AG04450 (cell line): Measurements from ENCODE around the gene MAD1L1. TPM values are rescaled to one million over a fixed set of nuclear protein-coding genes. Genes with fewer than 3 reads are reported as not detected.

ENCODE experiments used
- CTCF ChIA-PET: fragments of 300-600, 350-600 bp; formaldehyde crosslinking; extraction: SDS; loops from one replicate; lab custom pipeline; 2022; ENCODE audit warnings: antibody characterized with exemption, inconsistent platforms; lab: Charles Lee
- POLR2A ChIA-PET: fragments of 350-600 bp; formaldehyde crosslinking; extraction: SDS; loops from one replicate; lab custom pipeline; 2021; ENCODE audit warnings: antibody characterized with exemption, inconsistent platforms; lab: Yijun Ruan, JAX
- DNase-seq: peaks from one replicate; pipeline ENCODE4 v3.0.0-alpha.2; 2011; ENCODE audit warnings: low read depth, low spot score
- H3K27ac ChIP-seq: one replicate; pipeline ENCODE4 v1.5.1; 2012; ENCODE audit warnings: low read depth, low read length, control low read depth
- H3K27me3 ChIP-seq: one replicate; pipeline ENCODE4 v1.6.0; 2012; ENCODE audit warnings: low read length; ENCODE audit not compliant: control insufficient read depth, insufficient read depth
- H3K4me3 ChIP-seq: 2 replicates; pipeline ENCODE4 v1.5.1; 2011; ENCODE audit warnings: mild to moderate bottlenecking, low read depth, low read length, control low read depth
- H3K9me3 ChIP-seq: 2 replicates; pipeline ENCODE4 v1.5.1; 2012; ENCODE audit warnings: low read length; ENCODE audit not compliant: control insufficient read depth, insufficient read depth
- polyA plus RNA-seq: library from polyadenylated mRNA; depleted of rRNA; stranded (reverse); fragments of >200 nt; gene quantifications from 2 replicates; pipeline ENCODE4 v1.2.3, GENCODE V29; 2011
- TF ChIP-seq, protein P1 (sequence below): IDR thresholded peaks from 2 replicates; pipeline ENCODE4 v1.5.1; 2011; ENCODE audit warnings: low read depth, low read length, control low read depth, inconsistent platforms

The MAD1L1 gene
- polyA plus RNA-seq, 1 experiment = 11.9 TPM

DNA sequence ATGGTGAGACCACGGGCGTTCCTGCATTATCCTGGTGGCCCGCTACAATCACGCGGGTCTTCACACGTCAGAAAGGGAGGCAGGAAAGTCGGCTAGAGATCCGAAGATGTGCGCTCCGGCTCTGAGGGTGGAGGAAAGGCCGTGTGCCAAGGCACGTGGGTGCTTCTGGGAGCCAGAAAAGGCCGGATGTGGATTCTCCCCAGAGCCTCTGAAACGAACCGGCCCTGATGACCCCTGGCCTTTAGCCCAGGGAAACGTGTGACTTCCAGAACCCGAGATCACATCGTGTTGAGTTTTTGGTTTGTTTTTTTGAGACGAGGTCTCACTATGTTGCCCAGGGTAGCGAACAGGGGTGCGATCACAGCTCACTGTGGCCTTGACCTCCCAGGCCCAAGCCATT, 318.4 kb downstream of the MAD1L1 start:
- no peaks in the 10 kb centered on the region; the same call in 1 of the 2 replicates for H3K9me3 ChIP-seq
- no peak for DNase-seq
- H3K27me3 ChIP-seq = no peaks in the 10 kb centered on the region
- TF ChIP-seq, protein P1, sequence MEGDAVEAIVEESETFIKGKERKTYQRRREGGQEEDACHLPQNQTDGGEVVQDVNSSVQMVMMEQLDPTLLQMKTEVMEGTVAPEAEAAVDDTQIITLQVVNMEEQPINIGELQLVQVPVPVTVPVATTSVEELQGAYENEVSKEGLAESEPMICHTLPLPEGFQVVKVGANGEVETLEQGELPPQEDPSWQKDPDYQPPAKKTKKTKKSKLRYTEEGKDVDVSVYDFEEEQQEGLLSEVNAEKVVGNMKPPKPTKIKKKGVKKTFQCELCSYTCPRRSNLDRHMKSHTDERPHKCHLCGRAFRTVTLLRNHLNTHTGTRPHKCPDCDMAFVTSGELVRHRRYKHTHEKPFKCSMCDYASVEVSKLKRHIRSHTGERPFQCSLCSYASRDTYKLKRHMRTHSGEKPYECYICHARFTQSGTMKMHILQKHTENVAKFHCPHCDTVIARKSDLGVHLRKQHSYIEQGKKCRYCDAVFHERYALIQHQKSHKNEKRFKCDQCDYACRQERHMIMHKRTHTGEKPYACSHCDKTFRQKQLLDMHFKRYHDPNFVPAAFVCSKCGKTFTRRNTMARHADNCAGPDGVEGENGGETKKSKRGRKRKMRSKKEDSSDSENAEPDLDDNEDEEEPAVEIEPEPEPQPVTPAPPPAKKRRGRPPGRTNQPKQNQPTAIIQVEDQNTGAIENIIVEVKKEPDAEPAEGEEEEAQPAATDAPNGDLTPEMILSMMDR = no peak
- CTCF ChIA-PET = no interaction called here
- POLR2A ChIA-PET = no interaction called here
- H3K27ac ChIP-seq = no peak overlapping the region
- no peak overlapping the region for H3K4me3 ChIP-seq

DNA sequence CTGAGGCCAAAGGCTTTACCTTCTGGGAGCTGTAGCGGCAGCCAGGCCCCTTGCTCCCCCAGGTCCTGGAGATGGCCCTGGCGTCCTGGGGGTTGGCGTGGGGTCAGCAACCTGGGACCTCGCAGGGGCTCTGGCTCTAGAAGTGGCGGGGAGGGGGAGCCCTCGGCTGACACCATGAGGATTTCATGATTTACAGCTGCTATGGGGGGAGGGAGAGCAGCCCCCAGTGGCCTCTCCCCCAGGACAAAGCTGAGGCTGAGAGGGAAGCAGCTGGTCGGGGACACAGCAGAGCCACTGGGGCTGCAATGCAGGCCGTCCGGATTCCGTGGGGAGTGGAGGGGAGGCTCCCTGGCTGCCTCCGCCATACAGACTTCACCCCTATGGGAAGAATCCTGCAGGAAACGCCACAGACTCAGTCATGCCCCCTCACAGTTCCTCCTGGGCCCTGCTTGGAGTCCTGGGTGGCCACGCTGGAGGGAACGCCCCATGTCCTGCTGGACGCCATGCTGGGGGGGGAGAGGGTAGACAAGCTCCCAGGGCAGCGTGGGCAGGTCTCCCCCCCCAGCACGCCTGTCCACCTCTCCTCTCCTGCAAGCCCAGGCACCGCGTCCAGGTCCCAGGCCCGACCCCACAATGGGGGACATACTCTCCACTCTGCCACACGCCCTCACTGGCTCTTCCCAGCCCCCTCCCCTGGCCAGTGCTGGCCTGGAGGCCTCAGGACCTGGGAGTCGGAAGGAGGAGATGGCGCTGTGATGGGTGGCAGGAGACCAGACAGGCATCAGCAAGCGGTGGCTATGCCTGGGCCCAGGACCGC, 319.1 kb downstream of the MAD1L1 start:
- no peaks in the 10 kb centered on the region; the same call in 1 of the 2 replicates for H3K9me3 ChIP-seq
- no peak for DNase-seq
- H3K27ac ChIP-seq = peak overlapping the region; percentile 78
- no peak overlapping the region for H3K4me3 ChIP-seq
- TF ChIP-seq, protein P1 = no peak
- CTCF ChIA-PET = interaction anchor here (1.0 kb wide), 1 partner anchor 14 kb away, joined by 11 read pairs; no protein-coding TSS in a partner anchor
- H3K27me3 ChIP-seq = no peaks in the 10 kb centered on the region
- POLR2A ChIA-PET = interaction anchor here (1.0 to 1.1 kb wide), 2 partner anchors 244 to 290 kb away, joined by 4 to 5 read pairs; no protein-coding TSS in a partner anchor

DNA sequence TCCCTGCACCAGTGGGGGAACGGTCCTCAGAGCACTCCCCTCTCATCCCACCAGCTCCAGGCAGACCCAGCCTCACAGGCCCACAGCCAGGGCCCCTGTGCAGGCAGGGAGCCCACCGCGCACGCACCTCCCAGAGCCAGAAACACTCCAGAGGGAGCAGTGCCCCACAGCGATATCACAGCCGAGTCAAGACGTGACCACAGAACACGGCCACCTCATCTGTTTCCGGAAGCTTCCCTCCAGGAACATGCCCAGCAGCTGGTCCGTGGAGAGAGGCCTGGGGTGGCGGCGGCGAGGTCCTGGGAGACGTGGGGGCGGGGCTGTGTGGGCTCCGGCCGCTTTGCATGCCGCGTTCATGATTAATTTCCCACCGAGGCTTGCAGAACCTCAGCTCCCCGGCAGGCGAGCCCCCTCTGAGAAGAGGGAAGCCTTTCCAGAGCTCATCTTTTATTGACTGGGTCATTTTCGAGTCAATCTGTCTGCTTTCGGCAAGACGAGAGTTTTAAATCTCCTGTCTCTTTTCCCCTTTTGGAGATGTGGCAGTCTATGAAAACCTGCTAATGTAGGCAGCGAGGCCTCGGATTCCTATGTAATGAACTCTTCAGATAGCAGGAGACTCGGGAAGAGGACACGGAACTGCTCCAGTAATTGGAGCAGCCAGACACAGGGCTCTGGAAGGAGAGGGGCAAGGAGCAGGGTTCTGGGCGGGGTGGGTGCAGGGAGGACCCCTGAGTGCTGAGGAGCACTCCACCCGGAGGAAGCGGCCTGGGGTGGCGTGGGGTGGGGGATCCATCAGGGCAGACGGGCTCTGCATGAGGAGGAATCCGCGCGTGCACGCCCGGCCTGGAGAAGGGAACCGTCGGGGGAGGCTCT, 319.9 kb downstream of the MAD1L1 start:
- TF ChIP-seq, protein P1 = peak; percentile 60
- H3K4me3 ChIP-seq = peak overlapping the region; percentile 20
- no peaks in the 10 kb centered on the region; the same call in 1 of the 2 replicates for H3K9me3 ChIP-seq
- ChIA-PET POLR2A (interaction anchor here (0.7 to 1.1 kb wide), 3 partner anchors 170 to 291 kb away, joined by 4 to 5 read pairs (median 5); no protein-coding TSS in a partner anchor), CTCF (interaction anchor here (1.0 kb wide), 1 partner anchor 14 kb away, joined by 11 read pairs; no protein-coding TSS in a partner anchor)
- H3K27ac ChIP-seq = peak overlapping the region; percentile 78
- peak; percentile 75 for DNase-seq
- no peaks in the 10 kb centered on the region for H3K27me3 ChIP-seq

DNA sequence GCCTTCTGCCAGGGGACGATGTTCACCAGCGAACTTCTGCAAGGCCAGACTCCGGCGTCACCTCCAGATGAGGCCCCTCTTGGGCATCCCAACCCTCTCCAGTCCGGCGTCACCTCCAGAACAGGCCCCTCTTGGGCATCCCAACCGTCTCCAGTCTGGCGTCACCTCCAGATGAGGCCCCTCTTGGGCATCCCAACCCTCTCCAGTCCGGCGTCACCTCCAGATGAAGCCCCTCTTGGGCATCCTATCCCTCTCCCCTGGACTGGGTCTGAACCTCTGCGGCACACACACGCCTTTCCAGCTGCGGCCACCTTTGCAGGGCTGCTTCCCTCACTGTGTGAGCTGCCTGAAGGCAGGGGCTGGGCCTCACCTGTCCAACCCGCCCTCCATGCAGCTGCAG, 321.2 kb downstream of the MAD1L1 start:
- no peak for DNase-seq
- TF ChIP-seq, protein P1 = no peak
- CTCF ChIA-PET = no interaction called here
- H3K9me3 ChIP-seq = no peaks in the 10 kb centered on the region; the same call in 1 of the 2 replicates
- no peak overlapping the region for H3K27ac ChIP-seq
- POLR2A ChIA-PET = no interaction called here
- H3K4me3 ChIP-seq = no peak overlapping the region
- H3K27me3 ChIP-seq = no peaks in the 10 kb centered on the region
